GM19395 (cell line): ENCODE data around the gene PLA2R1.
"Not testable (repeated sequence)": the region's sequence is repeated elsewhere in the genome, so short reads cannot be mapped to it uniquely, and the experiment has no call there.

ENCODE experiments used
- ATAC-seq: cut with Tn5 transposase; IDR thresholded peaks from one replicate; pipeline ENCODE4 v1.9.1; 2021; ENCODE audit warnings: mild to moderate bottlenecking, moderate library complexity; ENCODE audit not compliant: unreplicated experiment

Gene PLA2R1

DNA sequence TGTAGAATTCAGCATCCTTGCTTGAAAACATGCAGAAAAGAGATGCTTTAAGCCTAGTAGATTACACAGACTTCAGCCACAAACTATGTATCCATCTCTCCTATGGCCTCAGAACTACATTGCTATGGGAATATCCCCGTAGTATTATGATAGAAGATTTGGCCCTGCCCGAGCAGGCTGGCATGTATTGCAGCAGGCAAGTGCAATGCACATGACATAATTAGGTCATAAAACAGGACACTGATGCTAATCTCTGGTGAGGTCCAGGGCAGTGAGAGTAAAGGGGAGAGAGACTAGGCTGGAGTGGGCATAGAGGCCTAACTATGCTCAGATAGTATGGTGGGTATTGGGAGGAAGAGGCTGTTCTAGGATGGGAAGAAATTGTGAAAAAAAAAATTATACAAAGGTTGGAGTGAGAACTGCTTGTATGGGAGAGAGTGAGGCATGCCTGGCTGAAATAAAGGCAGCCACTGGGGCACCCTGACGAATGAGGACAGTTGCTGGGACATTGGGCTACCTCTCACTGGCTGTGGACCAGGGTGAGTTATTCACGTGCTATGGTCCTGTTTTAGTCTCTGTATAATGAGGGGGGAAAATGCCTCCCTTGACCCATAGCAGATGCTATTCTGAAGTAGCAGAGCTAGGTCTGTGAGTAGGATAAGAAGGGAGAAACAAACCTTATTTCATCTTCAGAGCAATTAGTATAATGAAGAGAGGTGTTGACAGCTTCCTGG is 1.6 kb upstream of the PLA2R1 start:
- no peak for ATAC-seq

- no peak for ATAC-seq
Measured at GRCh38 chr2:160063271-160063670, 856 bp upstream of the PLA2R1 start.

- no peak for ATAC-seq
Measured at GRCh38 chr2:160061944-160062291, 497 bp downstream of the PLA2R1 start.

DNA sequence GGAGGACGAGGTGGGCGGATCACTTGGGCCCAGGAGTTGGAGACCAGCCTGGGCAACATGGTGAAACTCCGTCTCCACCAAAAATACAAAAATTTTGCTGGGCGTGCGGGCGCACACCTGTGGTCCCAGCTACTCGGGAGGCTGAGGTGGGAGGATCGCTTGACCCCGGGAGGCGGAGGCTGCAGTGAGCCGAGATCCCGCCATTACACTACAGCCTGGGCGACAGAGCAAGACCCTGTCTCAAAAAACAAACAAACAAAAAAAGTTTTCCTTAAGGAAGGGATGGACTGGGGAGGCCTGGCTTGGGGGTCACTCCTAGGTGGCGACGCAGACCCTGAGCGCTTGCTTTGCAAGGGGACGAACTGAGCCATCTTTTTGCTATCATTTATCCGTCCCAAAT is 882 bp downstream of the PLA2R1 start:
- ATAC-seq: no peak

- no peak for ATAC-seq
Measured at GRCh38 chr2:160060297-160060696, 2.1 kb downstream of the PLA2R1 start.

DNA sequence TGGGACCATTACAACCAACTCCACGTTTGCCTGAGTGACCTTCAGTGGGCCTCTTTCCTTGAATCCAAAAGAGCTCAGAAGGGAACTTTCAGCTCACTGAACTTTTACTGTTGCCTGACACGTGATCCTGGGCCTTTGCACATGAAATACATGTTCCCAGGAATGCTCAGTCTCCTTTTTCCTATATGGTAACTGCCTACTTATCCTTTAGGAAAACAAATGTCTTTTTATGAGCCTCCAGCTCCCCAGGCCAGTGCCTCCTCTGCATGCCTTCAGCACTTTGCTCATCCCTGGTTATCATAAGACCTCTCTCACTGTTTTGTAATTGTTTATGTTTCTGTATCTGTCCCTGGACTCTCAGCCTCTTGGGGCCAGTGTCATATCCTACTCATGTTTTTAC is 5.1 kb downstream of the PLA2R1 start:
- ATAC-seq: no peak

DNA sequence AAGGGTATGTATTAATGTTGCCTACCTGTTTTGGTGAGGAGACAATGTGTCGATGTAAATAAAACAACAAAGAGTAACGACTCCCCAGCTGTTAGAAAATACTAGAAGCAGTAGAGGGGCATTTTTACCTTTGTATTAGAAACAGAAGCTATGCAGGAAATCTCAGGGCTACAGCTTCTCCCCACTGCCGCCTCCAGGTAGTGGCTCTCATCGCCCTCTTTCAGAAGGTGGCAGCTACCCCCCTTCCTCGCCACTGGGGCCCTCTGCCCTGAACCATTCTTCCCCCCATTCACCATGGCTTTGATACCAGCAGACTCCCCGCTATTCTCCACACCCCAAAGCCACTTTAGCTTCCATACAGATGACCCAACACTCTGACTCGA is 6.7 kb downstream of the PLA2R1 start:
- no peak for ATAC-seq

- ATAC-seq: no peak
Measured at GRCh38 chr2:160054984-160055725, 7.3 kb downstream of the PLA2R1 start.

- no peak for ATAC-seq
Measured at GRCh38 chr2:160053946-160054345, 8.5 kb downstream of the PLA2R1 start.

GRCh38 chr2:160052531-160052930 is 9.9 kb downstream of the PLA2R1 start:
- no peak for ATAC-seq

GRCh38 chr2:160051371-160051800 is 11.0 kb downstream of the PLA2R1 start:
- no peak for ATAC-seq

GRCh38 chr2:160050147-160050546 is 12.3 kb downstream of the PLA2R1 start:
- ATAC-seq: no peak

- ATAC-seq: no peak
Measured at GRCh38 chr2:160045703-160046210, 16.7 kb downstream of the PLA2R1 start.

GRCh38 chr2:160044728-160045127 is 17.7 kb downstream of the PLA2R1 start:
- no peak for ATAC-seq

DNA sequence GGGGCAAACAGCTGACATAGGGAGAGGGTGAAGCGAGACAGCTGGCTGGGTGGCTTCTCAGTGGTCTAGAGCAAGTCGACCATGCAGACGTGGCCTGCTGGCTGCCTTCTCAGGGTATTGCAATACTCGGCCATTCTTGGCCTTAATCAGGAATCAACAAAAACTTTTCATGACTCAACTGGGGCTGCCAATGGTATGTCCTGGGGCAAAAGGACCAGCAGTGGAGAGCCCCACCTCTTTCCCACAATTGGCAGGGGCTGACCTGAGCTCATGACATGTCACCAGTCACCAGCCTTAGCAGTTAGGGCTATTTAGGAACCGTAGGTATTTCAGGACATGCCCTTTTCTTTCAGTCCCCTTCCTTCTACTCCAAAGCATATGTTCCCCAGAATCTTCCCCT is 19.1 kb downstream of the PLA2R1 start:
- ATAC-seq: no peak

- no peak for ATAC-seq
Measured at GRCh38 chr2:160042054-160042453, 20.4 kb downstream of the PLA2R1 start.

- no peak for ATAC-seq
Measured at GRCh38 chr2:160041091-160041490, 21.3 kb downstream of the PLA2R1 start.

DNA sequence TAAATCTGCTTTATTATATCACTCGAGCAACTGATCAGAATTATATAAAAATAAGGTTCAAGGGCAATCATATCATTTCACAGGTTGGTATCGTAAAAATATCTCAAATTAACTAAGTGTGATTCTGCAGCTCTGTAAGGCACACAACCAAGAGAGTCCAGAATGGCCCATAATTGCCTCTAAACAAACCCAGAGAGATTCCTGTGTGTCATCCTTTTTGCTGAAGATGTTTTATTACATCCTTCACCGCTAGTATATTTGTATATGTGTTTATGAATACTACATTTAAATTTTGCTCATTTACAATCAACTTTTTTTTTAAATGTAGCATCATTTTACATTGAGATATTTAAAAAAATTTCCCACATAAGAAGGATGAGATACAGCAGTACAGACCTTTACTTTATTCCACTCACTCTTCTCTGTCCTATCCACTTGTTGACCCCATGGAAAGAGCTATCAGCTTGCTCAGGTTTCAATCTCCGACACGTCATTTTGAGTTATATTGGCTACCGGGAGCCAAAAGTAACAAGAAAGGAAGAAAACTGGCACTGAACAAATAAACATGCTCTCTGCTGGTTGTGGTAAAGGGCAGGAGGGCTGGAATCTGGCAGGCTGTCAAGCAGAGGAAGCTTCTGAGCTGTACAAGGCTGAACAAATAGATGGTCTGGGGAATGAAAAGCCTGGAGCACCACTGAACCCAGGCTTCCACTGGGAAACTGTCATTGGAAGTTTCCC is 23.1 kb downstream of the PLA2R1 start:
- no peak for ATAC-seq

- not testable (repeated sequence) for ATAC-seq
Measured at GRCh38 chr2:160038662-160039061, 23.8 kb downstream of the PLA2R1 start.

GRCh38 chr2:160036736-160037135 is 25.7 kb downstream of the PLA2R1 start:
- ATAC-seq: no peak

DNA sequence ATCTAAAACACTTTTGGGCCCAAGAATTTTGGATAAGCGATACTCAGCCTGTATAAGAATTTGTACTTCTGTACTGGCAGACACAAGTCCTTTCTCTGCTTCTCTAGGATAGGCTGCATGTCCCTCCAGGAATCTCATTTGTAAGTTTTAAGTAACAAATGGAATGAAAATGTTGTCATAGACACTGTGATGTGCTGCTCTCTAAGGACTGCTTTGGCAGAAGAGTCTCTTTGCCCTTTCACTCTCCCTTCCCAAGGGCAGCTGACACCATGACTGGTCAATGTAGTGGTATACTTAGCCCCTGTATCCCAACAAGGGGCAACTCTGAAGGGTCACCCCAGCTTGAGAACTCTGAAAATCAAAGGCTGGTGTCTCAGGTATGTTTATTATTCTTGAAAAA is 27.3 kb downstream of the PLA2R1 start:
- ATAC-seq: no peak

- ATAC-seq: no peak
Measured at GRCh38 chr2:160034396-160034795, 28.0 kb downstream of the PLA2R1 start.
